ENCODE measurements around the gene CALCOCO1. TPM values are rescaled to one million over a fixed set of nuclear protein-coding genes. Genes with fewer than 3 reads are reported as not detected.

Gene CALCOCO1
- total and polyA plus RNA-seq, 2 of the 13 experiments (the other 11 are each of a cell fraction or from before 2014, with no cell fraction given) = 7.7 to 47.7 TPM

DNA sequence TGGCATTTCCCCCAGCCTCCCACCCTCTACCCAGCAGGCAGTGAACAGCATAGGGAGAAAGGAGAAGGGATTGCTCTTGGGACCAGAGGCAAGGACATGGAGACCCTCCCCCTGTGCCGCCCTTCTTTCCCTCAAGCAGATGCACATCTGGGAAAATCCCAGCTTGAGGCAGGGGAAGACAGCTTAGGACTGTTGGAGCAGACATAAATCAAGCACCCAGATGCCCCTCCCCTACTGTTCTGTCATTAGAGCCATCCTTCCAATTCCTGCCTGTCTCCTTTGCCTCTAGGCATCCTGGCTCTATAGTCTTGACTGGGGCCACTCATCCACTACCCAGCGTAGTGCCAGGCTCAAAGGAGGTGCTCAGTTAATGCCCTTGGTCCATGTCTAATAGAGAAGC, 32.0 kb upstream of the CALCOCO1 start (continued):
- TF ChIP-seq ARHGAP35 (CRISPR knock-in tag; IDR thresholded peaks at IDR 0.05; ENCODE audit: borderline replicate concordance) (no peak), ZIK1 (CRISPR knock-in tag; IDR thresholded peaks at IDR 0.05; ENCODE audit: borderline replicate concordance, low read depth) (no peak)

DNA sequence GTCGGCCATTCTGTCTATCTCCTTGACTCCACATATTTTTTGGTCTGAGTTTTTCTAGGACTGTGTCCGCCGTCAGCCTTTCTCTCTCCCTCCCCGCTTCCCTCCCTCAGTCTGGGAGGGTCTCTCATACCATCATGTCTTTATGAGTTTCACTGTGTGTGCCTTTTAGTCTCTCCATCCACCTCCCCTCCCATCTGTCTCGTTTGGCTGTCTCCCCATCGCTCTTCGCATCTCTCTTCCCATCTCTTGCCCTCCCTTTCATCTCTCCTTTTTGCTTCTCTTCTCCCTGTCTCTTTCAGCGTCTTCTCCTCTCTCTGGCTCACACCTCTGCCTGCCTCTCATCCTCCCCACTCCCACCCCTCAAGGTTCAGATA, 31.5 kb upstream of the CALCOCO1 start:
- H3K36me3 ChIP-seq (replicated peaks in 1 of 2; ENCODE audit: control insufficient read depth in 1 of 2, insufficient read depth in 2 of 2, low read length in 2 of 2) = no peaks in the 10 kb centered on the region
- H3K79me2 ChIP-seq (ENCODE audit: insufficient read depth, low read length) = no peaks in the 10 kb centered on the region
- ATAC-seq (no peak), FAIRE-seq (no peak), DNase-seq (ENCODE audit: low spot score) (no peak)
- H3K27me3 ChIP-seq (ENCODE audit: control insufficient read depth in 1 of 2, insufficient read depth in 2 of 2, low read length in 2 of 2) = peaks cover 2 to 81% of the 10 kb centered on the region in 2 experiments; a peak in 4 of 5 replicates
- no peaks in the 10 kb centered on the region for H4K20me1 ChIP-seq (ENCODE audit: insufficient read depth, low read length)
- no peak overlapping the region for H3K9ac ChIP-seq (ENCODE audit: insufficient read depth, low read depth, low read length)
- no peak overlapping the region for H3K27ac ChIP-seq (ENCODE audit: extremely low read length, insufficient read depth, low read length)
- 10% methylated on average over 8 of the region's 8 CpGs for WGBS (ENCODE audit: low lambda C conversion rate)
- no peak overlapping the region for H2AFZ ChIP-seq (ENCODE audit: low read length)
- intact Hi-C loops (cut with micrococcal nuclease; ENCODE audit: unreplicated experiment) = no loop called here
- POLR2A ChIA-PET = no interaction called here
- BruUV-seq (replicated peaks) = no TSS peak
- no peak overlapping the region for H3K4me3 ChIP-seq (replicated peaks in 1 of 3; ENCODE audit: insufficient read depth in 1 of 3, low read depth in 2 of 3, low read length in 3 of 3)
- no peaks in the 10 kb centered on the region for H3K9me3 ChIP-seq (ENCODE audit: low read length)
- CTCF ChIA-PET (ENCODE audit: low intra/inter-chr PET ratio, low total read pairs) = no interaction called here
- peaks cover 9% of the 10 kb centered on the region; the same call in 1 of the 2 replicates for H3K4me1 ChIP-seq (ENCODE audit: insufficient read depth, low read length)
- no peak overlapping the region for H3K4me2 ChIP-seq (ENCODE audit: low read depth, low read length)
- in situ Hi-C loops (cut with HindIII; ENCODE audit: extremely low pct_ligation_motif_present, low pct_unique_long_range_greater_than_20kb) = loop anchor here (10.0 kb wide), 1 partner anchor 456 kb away; no protein-coding TSS in a partner anchor
- TF ChIP-seq, protein P1, sequence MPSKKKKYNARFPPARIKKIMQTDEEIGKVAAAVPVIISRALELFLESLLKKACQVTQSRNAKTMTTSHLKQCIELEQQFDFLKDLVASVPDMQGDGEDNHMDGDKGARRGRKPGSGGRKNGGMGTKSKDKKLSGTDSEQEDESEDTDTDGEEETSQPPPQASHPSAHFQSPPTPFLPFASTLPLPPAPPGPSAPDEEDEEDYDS (CRISPR knock-in tag; IDR thresholded peaks at IDR 0.05) = no peak
- TF ChIP-seq AHR (CRISPR knock-in tag; IDR thresholded peaks at IDR 0.05) (no peak), RBM39 (IDR thresholded peaks at IDR 0.05; ENCODE audit: low read depth, low read length, poor library complexity, severe bottlenecking) (no peak), NONO (IDR thresholded peaks at IDR 0.05) (no peak), NONO (CRISPR knock-in tag; conservative IDR thresholded peaks at IDR 0.05) (no peak), ZNF251 (CRISPR knock-in tag; IDR thresholded peaks at IDR 0.05) (no peak), CBX2 (IDR thresholded peaks at IDR 0.05; ENCODE audit: low read depth, low read length) (no peak), CBX2 (CRISPR knock-in tag; IDR thresholded peaks at IDR 0.05; ENCODE audit: low read depth) (no peak), CBX5 (CRISPR knock-in tag; IDR thresholded peaks at IDR 0.05; ENCODE audit: borderline replicate concordance) (no peak)
- TF ChIP-seq, protein P2, sequence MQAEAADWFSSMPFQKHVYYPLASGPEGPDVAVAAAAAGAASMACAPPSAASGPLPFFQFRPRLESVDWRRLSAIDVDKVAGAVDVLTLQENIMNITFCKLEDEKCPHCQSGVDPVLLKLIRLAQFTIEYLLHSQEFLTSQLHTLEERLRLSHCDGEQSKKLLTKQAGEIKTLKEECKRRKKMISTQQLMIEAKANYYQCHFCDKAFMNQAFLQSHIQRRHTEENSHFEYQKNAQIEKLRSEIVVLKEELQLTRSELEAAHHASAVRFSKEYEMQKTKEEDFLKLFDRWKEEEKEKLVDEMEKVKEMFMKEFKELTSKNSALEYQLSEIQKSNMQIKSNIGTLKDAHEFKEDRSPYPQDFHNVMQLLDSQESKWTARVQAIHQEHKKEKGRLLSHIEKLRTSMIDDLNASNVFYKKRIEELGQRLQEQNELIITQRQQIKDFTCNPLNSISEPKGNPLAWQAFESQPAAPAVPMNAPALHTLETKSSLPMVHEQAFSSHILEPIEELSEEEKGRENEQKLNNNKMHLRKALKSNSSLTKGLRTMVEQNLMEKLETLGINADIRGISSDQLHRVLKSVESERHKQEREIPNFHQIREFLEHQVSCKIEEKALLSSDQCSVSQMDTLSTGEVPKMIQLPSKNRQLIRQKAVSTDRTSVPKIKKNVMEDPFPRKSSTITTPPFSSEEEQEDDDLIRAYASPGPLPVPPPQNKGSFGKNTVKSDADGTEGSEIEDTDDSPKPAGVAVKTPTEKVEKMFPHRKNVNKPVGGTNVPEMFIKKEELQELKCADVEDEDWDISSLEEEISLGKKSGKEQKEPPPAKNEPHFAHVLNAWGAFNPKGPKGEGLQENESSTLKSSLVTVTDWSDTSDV (CRISPR knock-in tag; IDR thresholded peaks at IDR 0.05) = no peak
- TF ChIP-seq, protein P3, sequence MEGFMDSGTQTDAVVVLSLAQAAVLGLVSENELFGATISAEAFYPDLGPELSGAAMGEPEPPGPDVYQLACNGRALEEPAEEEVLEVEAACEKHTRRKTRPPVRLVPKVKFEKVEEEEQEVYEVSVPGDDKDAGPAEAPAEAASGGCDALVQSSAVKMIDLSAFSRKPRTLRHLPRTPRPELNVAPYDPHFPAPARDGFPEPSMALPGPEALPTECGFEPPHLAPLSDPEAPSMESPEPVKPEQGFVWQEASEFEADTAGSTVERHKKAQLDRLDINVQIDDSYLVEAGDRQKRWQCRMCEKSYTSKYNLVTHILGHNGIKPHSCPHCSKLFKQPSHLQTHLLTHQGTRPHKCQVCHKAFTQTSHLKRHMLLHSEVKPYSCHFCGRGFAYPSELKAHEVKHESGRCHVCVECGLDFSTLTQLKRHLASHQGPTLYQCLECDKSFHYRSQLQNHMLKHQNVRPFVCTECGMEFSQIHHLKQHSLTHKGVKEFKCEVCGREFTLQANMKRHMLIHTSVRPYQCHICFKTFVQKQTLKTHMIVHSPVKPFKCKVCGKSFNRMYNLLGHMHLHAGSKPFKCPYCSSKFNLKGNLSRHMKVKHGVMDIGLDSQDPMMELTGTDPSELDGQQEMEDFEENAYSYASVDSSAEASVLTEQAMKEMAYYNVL (CRISPR knock-in tag; IDR thresholded peaks at IDR 0.05; ENCODE audit: borderline replicate concordance) = no peak

All from HepG2 (cell line).